Head of caudate nucleus (tissue), 42 donors: ENCODE measurements around the gene LAMC3.
A peak's percentile ranks its signal among the peaks of the same experiment; 100 is the strongest.

Experiments
- DNase-seq, 42 donors: peaks; one replicate each; pipeline versions ENCODE4 v3.0.0 to v3.0.0-alpha.2; 2020 to 2021; ENCODE audit warnings: mixed read lengths in 7 of 42
- intact Hi-C: fragments of 100-400 bp; cut with DNase I; formaldehyde crosslinking; loops from one replicate; pipeline ENCODE4 v1.15.0; 2022

The LAMC3 gene

DNA sequence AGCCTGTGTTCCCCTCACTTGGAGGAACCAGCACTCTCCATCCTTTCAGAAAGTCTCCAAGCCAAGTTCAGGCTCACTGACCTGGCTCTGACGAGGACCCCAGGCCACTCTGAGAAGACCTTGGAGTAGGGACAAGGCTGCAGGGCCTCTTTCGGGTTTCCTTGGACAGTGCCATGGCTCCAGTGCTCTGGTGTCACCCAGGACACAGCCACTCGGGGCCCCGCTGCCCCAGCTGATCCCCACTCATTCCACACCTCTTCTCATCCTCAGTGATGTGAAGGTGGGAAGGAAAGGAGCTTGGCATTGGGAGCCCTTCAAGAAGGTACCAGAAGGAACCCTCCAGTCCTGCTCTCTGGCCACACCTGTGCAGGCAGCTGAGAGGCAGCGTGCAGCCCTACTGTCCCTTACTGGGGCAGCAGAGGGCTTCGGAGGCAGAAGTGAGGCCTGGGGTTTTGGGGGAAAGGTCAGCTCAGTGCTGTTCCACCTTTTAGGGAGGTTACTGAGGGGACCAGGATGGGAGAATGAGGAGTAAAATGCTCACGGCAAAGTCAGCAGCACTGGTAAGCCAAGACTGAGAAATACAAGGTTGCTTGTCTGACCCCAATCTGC lies 111.8 kb downstream of the LAMC3 start:
- intact Hi-C loops: loop anchor here (10.0 kb wide), 1 partner anchor 416 kb away; no protein-coding TSS in a partner anchor

DNA sequence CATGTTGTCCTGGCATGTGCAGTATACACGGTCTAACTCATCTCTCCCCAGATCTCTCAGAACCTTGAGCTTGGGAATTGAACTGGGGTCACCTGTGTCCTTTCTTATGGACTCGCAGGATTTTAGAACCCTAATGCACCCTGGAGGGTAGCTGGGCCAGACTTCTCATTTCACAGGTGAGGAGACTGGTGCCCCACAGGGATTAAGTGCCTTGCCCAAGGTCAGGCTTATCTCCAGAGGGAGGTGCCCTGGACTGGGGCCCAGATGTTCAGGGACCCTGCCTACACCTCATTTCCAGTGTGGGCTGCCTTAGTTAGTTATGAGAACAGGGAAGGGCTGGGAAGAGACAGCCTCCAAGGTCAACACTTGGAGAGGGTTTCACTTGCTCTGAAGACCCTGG lies 112.4 kb downstream of the LAMC3 start:
- no peak for DNase-seq
- intact Hi-C loops: loop anchor here (10.0 kb wide), 1 partner anchor 417 kb away; no protein-coding TSS in a partner anchor

More for the DNA sequence above, 111.8 kb downstream of the LAMC3 start:
- DNase-seq: no peak

DNA sequence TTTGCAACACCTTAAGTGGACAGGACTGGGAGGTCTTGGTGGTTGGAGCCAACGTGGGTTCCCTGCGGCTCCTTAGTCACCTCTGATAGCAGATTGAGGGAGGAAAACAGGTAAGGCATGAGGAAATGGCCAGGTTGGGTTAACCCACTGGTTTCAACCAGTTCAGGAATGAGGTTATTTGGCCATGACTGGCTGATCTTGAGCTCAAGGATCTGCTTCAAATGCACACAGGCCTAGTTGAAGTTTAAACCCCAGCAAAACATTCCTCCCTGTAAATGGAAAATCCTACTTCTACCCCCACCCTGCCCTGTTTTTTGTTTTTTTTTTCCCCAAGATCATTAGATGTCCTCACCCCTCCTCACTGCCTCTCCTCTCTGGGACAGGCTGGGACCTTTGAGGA lies 113.2 kb downstream of the LAMC3 start:
- DNase-seq: no peak
- intact Hi-C loops: loop anchor here (10.0 kb wide), 1 partner anchor 417 kb away; no protein-coding TSS in a partner anchor

DNA sequence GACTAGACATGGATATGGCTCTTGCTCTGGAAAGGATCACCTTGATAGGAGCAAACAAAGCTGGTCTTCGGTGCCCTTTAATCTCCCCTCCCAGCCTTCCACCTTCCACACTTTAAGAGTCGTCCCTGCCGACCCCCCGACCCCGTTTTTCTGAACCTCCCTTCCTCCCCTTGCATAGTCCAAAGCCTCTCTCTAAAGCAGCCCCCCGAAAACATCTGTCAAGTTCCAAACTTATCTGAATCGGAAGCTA lies 116.0 kb downstream of the LAMC3 start:
- intact Hi-C loops: loop anchor here (10.0 kb wide), 1 partner anchor 420 kb away; no protein-coding TSS in a partner anchor
- DNase-seq: peak in 1 of 42 donors; percentile 36

DNA sequence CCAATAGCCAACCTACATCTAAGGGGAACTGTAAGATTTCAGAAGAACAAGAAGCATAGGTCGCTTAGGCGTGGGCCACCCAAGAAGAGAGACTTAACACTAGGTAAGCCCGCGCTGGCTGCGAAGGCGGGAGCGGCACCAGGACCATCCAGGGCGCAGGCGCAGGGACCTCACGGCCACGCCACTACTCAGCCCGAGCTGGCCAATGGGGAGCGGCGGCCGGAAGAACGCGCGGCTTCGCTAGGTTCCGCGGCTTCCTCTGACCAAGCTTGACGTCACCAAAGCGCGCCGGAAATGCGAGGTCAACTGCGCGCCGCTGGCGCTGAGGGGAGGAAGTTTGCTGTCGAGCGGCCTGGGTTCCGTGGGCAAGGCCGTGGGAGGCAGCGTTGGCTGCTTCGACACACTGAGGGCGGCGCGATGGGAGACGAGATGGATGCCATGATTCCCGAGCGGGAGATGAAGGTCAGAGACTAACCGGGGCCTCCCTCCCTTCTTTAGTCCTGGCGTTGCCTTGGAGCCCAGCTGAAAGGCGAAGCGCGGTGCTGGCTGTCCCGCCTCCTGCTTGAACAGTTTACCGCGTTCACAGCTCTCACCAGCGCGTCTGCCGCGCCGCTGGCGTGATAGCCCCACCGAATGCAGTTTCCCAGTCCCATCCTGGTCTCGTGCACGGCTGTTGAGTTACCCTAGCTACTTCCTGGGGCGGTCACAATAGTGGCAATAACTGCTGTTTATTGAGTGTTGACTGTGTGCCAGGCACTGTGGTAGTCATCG lies 116.5 kb downstream of the LAMC3 start, which contains the start of gene NUP214:
Gene NUP214 (plus strand): TSS at position 299 of the 771 bp plus-strand sequence. CDS start 119 bp downstream, at position 418.
- peak; percentile 97 to 100 (median 99) for DNase-seq
- intact Hi-C loops: loop anchor here (10.0 kb wide), 1 partner anchor 421 kb away; no protein-coding TSS in a partner anchor

DNA sequence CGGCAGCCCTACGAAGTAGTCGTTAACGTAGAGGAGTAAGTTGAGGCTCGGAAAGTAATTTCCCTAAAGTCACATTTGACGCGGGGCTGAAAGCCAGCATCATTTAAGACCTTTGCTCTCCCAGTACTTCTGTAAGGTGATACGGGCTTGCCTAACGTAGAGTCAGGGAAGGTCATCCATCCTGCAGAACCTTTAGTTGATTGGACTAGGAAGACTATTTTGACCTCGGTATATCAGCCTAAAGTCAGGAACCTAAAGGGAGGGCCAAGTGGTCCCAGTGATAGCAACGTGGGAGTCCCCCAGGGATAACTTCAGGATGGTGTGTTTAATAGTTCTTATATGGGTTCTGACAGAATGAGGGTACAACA lies 117.1 kb downstream of the LAMC3 start:
- intact Hi-C loops: loop anchor here (10.0 kb wide), 1 partner anchor 421 kb away; no protein-coding TSS in a partner anchor
- no peak for DNase-seq

DNA sequence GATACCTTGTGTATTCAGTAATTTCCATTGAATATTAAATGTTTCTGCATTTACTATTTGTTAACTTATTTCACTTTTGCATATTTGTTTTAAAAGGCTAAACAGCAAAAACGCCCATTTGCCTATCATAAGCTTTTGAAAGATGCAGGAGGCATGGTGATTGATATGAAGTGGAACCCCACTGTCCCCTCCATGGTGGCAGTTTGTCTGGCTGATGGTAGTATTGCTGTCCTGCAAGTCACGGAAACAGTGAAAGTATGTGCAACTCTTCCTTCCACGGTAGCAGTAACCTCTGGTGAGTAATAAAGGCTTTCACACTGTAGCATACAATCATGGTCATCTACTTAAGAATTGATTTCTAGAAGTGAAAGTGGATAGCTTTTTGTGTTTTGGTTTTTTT lies 120.2 kb downstream of the LAMC3 start:
- intact Hi-C loops: loop anchor here (10.0 kb wide), 1 partner anchor 424 kb away; no protein-coding TSS in a partner anchor
- no peak for DNase-seq

DNA sequence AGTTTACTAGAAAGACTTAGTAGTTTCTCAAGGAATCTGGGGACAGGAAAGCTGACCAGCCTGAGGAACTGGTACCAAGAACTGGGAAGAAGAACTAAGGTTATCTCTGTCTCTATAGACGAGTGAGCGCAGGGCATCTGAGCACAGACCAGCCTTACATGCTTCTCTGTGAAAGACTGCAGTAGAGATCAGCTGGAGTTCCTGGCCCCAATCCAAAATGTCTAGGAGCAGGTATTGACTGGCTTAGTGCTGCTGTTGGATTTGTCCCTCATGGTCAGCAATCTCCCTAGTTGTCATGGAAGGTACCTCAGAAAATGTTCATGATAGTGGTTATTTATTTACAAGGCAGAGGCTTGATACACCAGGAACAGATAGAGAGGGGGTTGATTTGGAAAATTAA lies 129.7 kb downstream of the LAMC3 start:
- intact Hi-C loops: no loop called here
- DNase-seq: no peak

DNA sequence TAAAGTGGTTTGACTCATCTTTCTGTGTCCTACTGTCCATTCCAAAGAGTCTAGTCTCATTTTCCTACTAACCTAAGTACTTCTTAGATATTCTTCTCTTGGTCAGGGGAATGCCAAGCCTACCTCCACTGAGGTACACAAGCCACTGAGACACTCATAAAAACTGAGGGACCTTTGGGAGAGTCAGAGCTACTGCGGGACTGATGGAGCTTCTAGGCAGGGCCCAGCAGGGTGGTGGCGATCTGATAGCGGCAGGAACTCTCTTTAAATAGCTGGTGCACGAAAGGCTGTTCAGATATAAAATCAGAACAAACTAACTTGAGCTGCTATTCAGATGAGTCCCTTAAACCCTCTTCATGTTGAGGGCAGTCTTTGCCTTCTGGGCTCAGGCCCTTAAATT lies 131.1 kb downstream of the LAMC3 start:
- no peak for DNase-seq
- intact Hi-C loops: no loop called here

DNA sequence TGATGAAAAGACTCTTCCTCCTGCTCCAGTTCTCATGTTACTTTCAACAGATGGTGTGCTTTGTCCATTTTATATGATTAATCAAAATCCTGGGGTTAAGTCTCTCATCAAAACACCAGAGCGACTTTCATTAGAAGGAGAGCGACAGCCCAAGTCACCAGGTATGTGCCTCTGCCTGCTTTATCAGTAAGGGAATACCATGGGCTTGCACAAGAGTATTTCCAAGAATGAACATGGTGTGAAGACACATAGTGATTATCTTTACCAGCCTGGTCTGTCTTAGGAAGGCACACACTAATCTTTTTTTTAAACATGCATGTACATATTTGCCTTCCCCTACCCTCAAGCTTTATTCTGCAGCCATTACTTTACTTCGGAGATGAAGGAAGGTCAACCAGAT lies 131.6 kb downstream of the LAMC3 start:
- intact Hi-C loops: no loop called here

DNA sequence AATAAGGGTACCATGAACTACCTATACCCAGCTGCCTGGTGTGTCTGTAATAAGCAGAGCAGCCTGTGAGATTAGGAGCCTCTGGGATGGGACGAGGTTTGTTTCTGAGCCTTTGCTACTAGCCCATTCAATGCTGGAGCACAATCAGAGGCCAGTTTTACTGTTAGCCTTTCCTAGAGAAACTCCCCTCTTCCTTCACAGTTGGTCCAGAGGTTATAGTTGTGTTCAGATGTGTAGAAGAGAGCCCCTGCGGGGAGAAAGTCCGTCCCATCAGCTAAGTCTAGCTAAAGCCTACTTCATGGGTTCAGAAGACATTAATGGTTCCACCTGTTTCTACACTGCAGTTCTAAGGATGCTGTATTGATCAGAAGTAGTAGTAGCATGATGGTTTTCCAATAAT lies 133.2 kb downstream of the LAMC3 start:
- DNase-seq: no peak
- intact Hi-C loops: no loop called here

More for the DNA sequence above, 131.6 kb downstream of the LAMC3 start:
- no peak for DNase-seq
